HepG2 (cell line): ENCODE results near the gene SIK3. TPM values are rescaled to one million over a fixed set of nuclear protein-coding genes. Genes with fewer than 3 reads are reported as not detected.
A peak's percentile ranks its signal among the peaks of the same experiment; 100 is the strongest.

ENCODE experiments used
- ATAC-seq: fragments of 200-7000 bp; cut with Tn5 transposase; 3 replicates; pipeline ENCODE4 v1.9.1; 2020; ENCODE audit warnings: mild to moderate bottlenecking, moderate library complexity
- BruUV-seq: library from RNA; stranded (reverse); fragments of 400-500 nt; replicated peaks from 2 replicates; lab custom pipeline; 2021; lab: Mats Ljungman, UMichigan
- CTCF ChIA-PET: fragments of 300-600 bp; formaldehyde crosslinking; extraction: SDS; loops from one replicate; lab custom pipeline; 2021; ENCODE audit warnings: low total read pairs, inconsistent platforms, low intra/inter-chr PET ratio; lab: Yijun Ruan, JAX
- POLR2A ChIA-PET: fragments of 350-600 bp; sonication (Branson Sonifier 250); formaldehyde crosslinking; loops from one replicate; lab custom pipeline; 2020; ENCODE audit warnings: antibody characterized with exemption, inconsistent platforms; lab: Yijun Ruan, JAX
- DNase-seq: peaks from one replicate; pipeline ENCODE4 v3.0.0-alpha.2; 2015; ENCODE audit warnings: low spot score
- FAIRE-seq: peaks from 3 replicates; lab custom pipeline; 2011; peaks lifted over from hg19 to GRCh38; lab: Jason Lieb, UNC
- H2AFZ ChIP-seq: one replicate; pipeline ENCODE4 v1.6.1; 2011; ENCODE audit warnings: low read length, inconsistent platforms
- H3K27ac ChIP-seq: fragments of 300-600 bp; 3 replicates; pipeline ENCODE4 v1.8.0; 2011; ENCODE audit warnings: mixed run types, mild to moderate bottlenecking, mixed read lengths, low read length, inconsistent platforms; ENCODE audit not compliant: insufficient read depth; ENCODE audit errors: extremely low read length
- H3K27me3 ChIP-seq, 2 experiments: fragments of 200-600 bp in 1 of 2; 2 replicates in 1 of 2; 3 replicates in 1 of 2; pipeline versions ENCODE4 v1.6.0 to v1.8.0; 2011; ENCODE audit warnings: low read length in 2 of 2, mild to moderate bottlenecking in 2 of 2, moderate library complexity in 2 of 2, inconsistent platforms in 1 of 2; ENCODE audit not compliant: insufficient read depth in 2 of 2, control insufficient read depth in 1 of 2
- H3K36me3 ChIP-seq, 2 experiments: fragments of 200-600 bp in 1 of 2; replicated peaks in 1 of 2; 2 replicates in 1 of 2; 3 replicates in 1 of 2; pipeline versions ENCODE4 v1.5.1 to v1.8.0; 2011; ENCODE audit warnings: low read length in 2 of 2, inconsistent platforms in 1 of 2; ENCODE audit not compliant: insufficient read depth in 2 of 2, control insufficient read depth in 1 of 2
- H3K4me1 ChIP-seq: 2 replicates; pipeline ENCODE4 v1.5.1; 2012; ENCODE audit warnings: low read length, inconsistent platforms; ENCODE audit not compliant: insufficient read depth
- H3K4me2 ChIP-seq: 2 replicates; pipeline ENCODE4 v1.6.0; 2011; ENCODE audit warnings: low read depth, low read length, inconsistent platforms
- H3K4me3 ChIP-seq, 3 experiments: fragments of 200-600 bp in 1 of 3; sonication (generic), shearing (Covaris generic) in 1 of 3; replicated peaks in 1 of 3; 2 replicates each; pipeline ENCODE4 v1.5.1; 2011 to 2016; ENCODE audit warnings: low read length in 3 of 3, inconsistent platforms in 2 of 3, low read depth in 2 of 3, mild to moderate bottlenecking in 2 of 3, control low read depth in 1 of 3, mixed read lengths in 1 of 3; ENCODE audit not compliant: insufficient read depth in 1 of 3
- H3K79me2 ChIP-seq: one replicate; pipeline ENCODE4 v1.6.1; 2011; ENCODE audit warnings: low read length, inconsistent platforms; ENCODE audit not compliant: insufficient read depth
- H3K9ac ChIP-seq: 2 replicates; pipeline ENCODE4 v1.6.0; 2011; ENCODE audit warnings: mild to moderate bottlenecking, low read depth, low read length, inconsistent platforms; ENCODE audit not compliant: insufficient read depth
- H3K9me3 ChIP-seq: 2 replicates; pipeline ENCODE4 v1.5.1; 2012; ENCODE audit warnings: mild to moderate bottlenecking, low read length
- H4K20me1 ChIP-seq: 2 replicates; pipeline ENCODE4 v1.6.0; 2011; ENCODE audit warnings: inconsistent platforms, mild to moderate bottlenecking, low read length, moderate library complexity; ENCODE audit not compliant: insufficient read depth
- MXD3 ChIP-seq: IDR thresholded peaks from 2 replicates; pipeline ENCODE4 v1.6.1; 2016; ENCODE audit warnings: mild to moderate bottlenecking, missing biosample characterization, missing genetic modification reagents
- RNF219 ChIP-seq: sonication (generic); formaldehyde crosslinking; IDR thresholded peaks from 2 replicates; pipeline ENCODE4 v1.5.0; 2020; ENCODE audit warnings: mild to moderate bottlenecking, missing genetic modification reagents
- SSRP1 ChIP-seq: IDR thresholded peaks from 2 replicates; pipeline ENCODE4 v1.6.1; 2016; ENCODE audit warnings: control low read depth
- USF2 ChIP-seq, 2 experiments: sonication (generic) in 1 of 2; formaldehyde crosslinking in 1 of 2; IDR thresholded peaks; 2 replicates each; pipeline versions ENCODE4 v1.5.1 to v1.6.1; 2011 to 2020; ENCODE audit warnings: borderline replicate concordance in 1 of 2, low read depth in 1 of 2, low read length in 1 of 2, mild to moderate bottlenecking in 1 of 2, missing genetic modification reagents in 1 of 2, moderate library complexity in 1 of 2
- ZBTB34 ChIP-seq: sonication (generic); formaldehyde crosslinking; IDR thresholded peaks from 2 replicates; pipeline ENCODE4 v1.8.0; 2022; ENCODE audit warnings: mild to moderate bottlenecking, missing genetic modification reagents
- ZNF251 ChIP-seq: sonication (generic); formaldehyde crosslinking; IDR thresholded peaks from 2 replicates; pipeline ENCODE4 v1.9.0; 2021; ENCODE audit warnings: mild to moderate bottlenecking, missing genetic modification reagents
- ZNF558 ChIP-seq: sonication (generic); formaldehyde crosslinking; IDR thresholded peaks from 2 replicates; pipeline ENCODE4 v1.9.0; 2022; ENCODE audit warnings: mild to moderate bottlenecking, missing genetic modification reagents, borderline replicate concordance
- ZNF691 ChIP-seq: sonication (generic); formaldehyde crosslinking; IDR thresholded peaks from 2 replicates; pipeline ENCODE4 v1.4.0; 2020; ENCODE audit warnings: missing genetic modification reagents, low read depth, mild to moderate bottlenecking, borderline replicate concordance
- ZNF7 ChIP-seq: IDR thresholded peaks from 2 replicates; pipeline ENCODE4 v1.6.1; 2016; ENCODE audit warnings: missing biosample characterization, missing genetic modification reagents
- ZNF703 ChIP-seq: sonication (generic); formaldehyde crosslinking; IDR thresholded peaks from 2 replicates; pipeline ENCODE4 v1.5.1; 2020; ENCODE audit warnings: missing genetic modification reagents, mild to moderate bottlenecking, moderate library complexity, borderline replicate concordance
- ZNF772 ChIP-seq: sonication (generic); formaldehyde crosslinking; IDR thresholded peaks from 2 replicates; pipeline ENCODE4 v1.5.0; 2020; ENCODE audit warnings: mild to moderate bottlenecking, missing genetic modification reagents
- WGBS: methylation state at CpG from one replicate; pipeline ENCODE4 v1.1.6; 2017; ENCODE audit warnings: low lambda C conversion rate; 5-methylcytosine and 5-hydroxymethylcytosine counted together
- in situ Hi-C: cut with HindIII; loops from 2 replicates; pipeline ENCODE4 v1.10.0; 2017; ENCODE audit warnings: low pct_unique_long_range_greater_than_20kb; ENCODE audit not compliant: extremely low pct_ligation_motif_present
- intact Hi-C: fragments of 100-400 bp; cut with micrococcal nuclease; formaldehyde crosslinking; loops from one replicate; pipeline ENCODE4 v1.10.0; 2022; ENCODE audit not compliant: unreplicated experiment
- polyA plus RNA-seq, 8 experiments: library from polyadenylated mRNA; depleted of rRNA in 3 of 8; stranded (reverse) in 7 of 8; unstranded in 1 of 8; fragments of >200 nt; fragmentation: Illumina TruSeq in 4 of 8; extraction: Trizol in 4 of 8; gene quantifications; 2 replicates each; pipeline versions ENCODE4 v1.2.1 to v1.2.3, GENCODE V29; 2011 to 2016; ENCODE audit warnings: low read depth in 4 of 8, missing spikeins in 1 of 8, mixed read lengths in 1 of 8; ENCODE audit not compliant: insufficient read depth in 1 of 8
- total RNA-seq, 5 experiments: library from RNA; depleted of rRNA; stranded (reverse); fragments of >200 nt; fragmentation: Illumina TruSeq; extraction: Trizol; gene quantifications; 2 replicates each; pipeline ENCODE4 v1.2.3, GENCODE V29; 2016; ENCODE audit warnings: low read depth in 1 of 5

Gene SIK3
- total and polyA plus RNA-seq, 2 of the 13 experiments (the other 11 are each of a cell fraction or from before 2014, with no cell fraction given) = 5.7 to 9.8 TPM

GRCh38 chr11:116832350-116833290 is 265.6 kb downstream of the SIK3 start (continued):
- peak; percentile 90; the same call in 1 of the 2 replicates for TF ChIP-seq ZNF691
- no peak for TF ChIP-seq SSRP1 (CRISPR knock-in tag)
- no peak for TF ChIP-seq ZNF7 (CRISPR knock-in tag)

GRCh38 chr11:116831790-116832349 is 266.4 kb downstream of the SIK3 start:
- BruUV-seq = no TSS peak
- intact Hi-C loops (no loop called here), in situ Hi-C loops (no loop called here)
- FAIRE-seq (no peak), DNase-seq (no peak), ATAC-seq (peak; percentile 0; the same call in 1 of the 3 replicates)
- Histone ChIP-seq H3K79me2 (peaks cover 46% of the 10 kb centered on the region), H4K20me1 (peaks cover 9% of the 10 kb centered on the region; the same call in 1 of the 2 replicates), H2AFZ (no peak overlapping the region), H3K9ac (peak overlapping the region; percentile 64), H3K4me3 (peak overlapping the region in 1 of 3 experiments; percentile 62; a peak in 2 of 6 replicates), H3K36me3 (no peaks in the 10 kb centered on the region; a peak in 2 of 5 replicates), H3K27me3 (no peaks in the 10 kb centered on the region), H3K9me3 (no peaks in the 10 kb centered on the region), H3K4me2 (peak overlapping the region; percentile 79), H3K27ac (peak overlapping the region; percentile 99), H3K4me1 (peaks cover 93% of the 10 kb centered on the region)
- CTCF ChIA-PET = interaction anchor here (1.1 kb wide), 2 partner anchors 40 to 41 kb away, joined by 3 read pairs; partner anchors contain the start of gene APOA5
- POLR2A ChIA-PET = interaction anchor here (0.6 to 18.4 kb wide), 11 partner anchors 8 to 313 kb away, joined by 3 to 1365 read pairs (median 4); partner anchors contain the start of genes APOA5, BUD13 and ZPR1
- 22% methylated on average over 7 of the region's 7 CpGs for WGBS
- TF ChIP-seq ZNF772 (CRISPR knock-in tag) (peak; percentile 64), RNF219 (CRISPR knock-in tag) (peak; percentile 63; the same call in 1 of the 2 replicates), ZBTB34 (CRISPR knock-in tag) (0 out of 2 replicates have a peak, but pooled peaks have one; percentile 17), MXD3 (CRISPR knock-in tag) (no peak), USF2 (IDR thresholded peaks at IDR 0.05; ENCODE audit: low read depth, low read length) (no peak), USF2 (CRISPR knock-in tag; IDR thresholded peaks at IDR 0.05; ENCODE audit: borderline replicate concordance) (0 out of 2 replicates have a peak, but pooled peaks have one; percentile 6), ZNF558 (CRISPR knock-in tag) (peak; percentile 17; the same call in 1 of the 2 replicates), ZNF703 (CRISPR knock-in tag) (0 out of 2 replicates have a peak, but pooled peaks have one; percentile 3), ZNF251 (CRISPR knock-in tag) (0 out of 2 replicates have a peak, but pooled peaks have one; percentile 23)
